LHCN-M2 (cell line): ENCODE data around the gene EVA1B. TPM values are rescaled to one million over a fixed set of nuclear protein-coding genes. Genes with fewer than 3 reads are reported as not detected.
A peak's percentile ranks its signal among the peaks of the same experiment; 100 is the strongest.

Experiments
- DNase-seq: peaks from one replicate; pipeline ENCODE4 v3.0.0-alpha.2; 2012; ENCODE audit warnings: low read depth
- total RNA-seq: library from RNA; depleted of rRNA; stranded (reverse); fragments of >200 nt; gene quantifications from 2 replicates; pipeline ENCODE4 v1.2.3, GENCODE V29; 2014; rRNA removed

The EVA1B gene
- total RNA-seq, 1 experiment from 2014 or later = 72.8 TPM

- DNase-seq = no peak
Measured at GRCh38 chr1:36279789-36280296, 43.6 kb downstream of the EVA1B start.

- DNase-seq = peak; percentile 23
Measured at GRCh38 chr1:36279110-36279788, 44.2 kb downstream of the EVA1B start.

GRCh38 chr1:36276688-36277087 lies 46.8 kb downstream of the EVA1B start:
- DNase-seq = no peak

- DNase-seq = no peak
Measured at GRCh38 chr1:36274201-36274600, 49.2 kb downstream of the EVA1B start.

- no peak for DNase-seq
Measured at GRCh38 chr1:36273024-36273423, 50.4 kb downstream of the EVA1B start.

Other genes starting within 250 kb of the EVA1B start
- not detected in 2 replicates for gene TEKT2, start 239.6 kb downstream of the EVA1B start, total RNA-seq
- 41.2 and 46.9 TPM in 2 replicates for gene ADPRS, start 234.8 kb downstream of the EVA1B start, total RNA-seq
- 0.11 and 0.26 TPM in 2 replicates for gene COL8A2, start 198.4 kb downstream of the EVA1B start, total RNA-seq
- 129 and 134 TPM in 2 replicates for gene TRAPPC3, start 174.2 kb downstream of the EVA1B start, total RNA-seq
- gene MAP7D1, start 167.5 kb downstream of the EVA1B start, total RNA-seq = 252 and 271 TPM in 2 replicates
- gene THRAP3, start 99.2 kb downstream of the EVA1B start, total RNA-seq = 71.0 and 87.7 TPM in 2 replicates
- gene SH3D21, start 17.3 kb downstream of the EVA1B start, total RNA-seq = 2.6 and 3.3 TPM in 2 replicates
- gene STK40, start 62.3 kb upstream of the EVA1B start, total RNA-seq = 13.7 and 16.2 TPM in 2 replicates
- 7.3 and 11.6 TPM in 2 replicates for gene LSM10, start 74.3 kb upstream of the EVA1B start, total RNA-seq
- gene OSCP1, start 126.8 kb upstream of the EVA1B start, total RNA-seq = 4.5 and 7.1 TPM in 2 replicates
- 78.9 and 80.3 TPM in 2 replicates for gene MRPS15, start 140.7 kb upstream of the EVA1B start, total RNA-seq
- gene CSF3R, start 159.3 kb upstream of the EVA1B start, total RNA-seq = not detected in 2 replicates